ENCODE data around the gene TCF12.
A peak's percentile ranks its signal among the peaks of the same experiment; 100 is the strongest.
"Not testable (repeated sequence)": the region's sequence is repeated elsewhere in the genome, so short reads cannot be mapped to it uniquely, and the experiment has no call there.

TCF12 gene

GRCh38 chr15:57094321-57095257 is 176.1 kb downstream of the TCF12 start:
- DNase-seq: no peak

GRCh38 chr15:57095896-57096295 is 177.5 kb downstream of the TCF12 start:
- no peak for DNase-seq

- DNase-seq: no peak
Measured at GRCh38 chr15:57097246-57097645, 178.8 kb downstream of the TCF12 start.

GRCh38 chr15:57097919-57098543 is 179.6 kb downstream of the TCF12 start:
- not testable (repeated sequence) for DNase-seq

GRCh38 chr15:57098896-57099295 is 180.5 kb downstream of the TCF12 start:
- DNase-seq: no peak

- no peak for DNase-seq
Measured at GRCh38 chr15:57100136-57100539, 181.7 kb downstream of the TCF12 start.

GRCh38 chr15:57102858-57103257 is 184.4 kb downstream of the TCF12 start:
- no peak for DNase-seq

- no peak for DNase-seq
Measured at GRCh38 chr15:57108296-57108695, 189.9 kb downstream of the TCF12 start.

GRCh38 chr15:57109005-57109404 is 190.6 kb downstream of the TCF12 start:
- no peak for DNase-seq

GRCh38 chr15:57111002-57111401 is 192.6 kb downstream of the TCF12 start:
- no peak for DNase-seq

GRCh38 chr15:57112178-57112577 is 193.7 kb downstream of the TCF12 start:
- no peak for DNase-seq

- no peak for DNase-seq
Measured at GRCh38 chr15:57114070-57114469, 195.6 kb downstream of the TCF12 start.

GRCh38 chr15:57118013-57118799 is 199.8 kb downstream of the TCF12 start:
- DNase-seq: no peak

- DNase-seq: no peak
Measured at GRCh38 chr15:57122080-57122840, 203.8 kb downstream of the TCF12 start.

- DNase-seq: no peak
Measured at GRCh38 chr15:57124036-57124435, 205.6 kb downstream of the TCF12 start.

- DNase-seq: no peak
Measured at GRCh38 chr15:57129064-57129463, 210.6 kb downstream of the TCF12 start.

- DNase-seq: no peak
Measured at GRCh38 chr15:57130956-57131355, 212.5 kb downstream of the TCF12 start.

- peak; percentile 35 for DNase-seq
Measured at GRCh38 chr15:57133127-57133968, 214.9 kb downstream of the TCF12 start.

- DNase-seq: no peak
Measured at GRCh38 chr15:57134071-57134605, 215.7 kb downstream of the TCF12 start.

GRCh38 chr15:57134851-57135250 is 216.4 kb downstream of the TCF12 start:
- no peak for DNase-seq

- no peak for DNase-seq
Measured at GRCh38 chr15:57135800-57136199, 217.4 kb downstream of the TCF12 start.

Data from right kidney (tissue), 1 donor.